ENCODE data around the gene LSAMP.
A peak's percentile ranks its signal among the peaks of the same experiment; 100 is the strongest.

LSAMP gene

GRCh38 chr3:116429479-116430269 lies 15.6 kb downstream of the LSAMP start:
- DNase-seq, result no peak

GRCh38 chr3:116426036-116426435 lies 19.3 kb downstream of the LSAMP start:
- DNase-seq, result no peak

- no peak for DNase-seq
Measured at GRCh38 chr3:116425126-116425525, 20.2 kb downstream of the LSAMP start.

- DNase-seq, result no peak
Measured at GRCh38 chr3:116423945-116424344, 21.3 kb downstream of the LSAMP start.

- DNase-seq, result peak; percentile 88
Measured at GRCh38 chr3:116423374-116423773, 21.9 kb downstream of the LSAMP start.

GRCh38 chr3:116417151-116417550 lies 28.1 kb downstream of the LSAMP start:
- peak; percentile 37 for DNase-seq

- no peak for DNase-seq
Measured at GRCh38 chr3:116413319-116413718, 32.0 kb downstream of the LSAMP start.

GRCh38 chr3:116408473-116408872 lies 36.8 kb downstream of the LSAMP start:
- DNase-seq, result no peak

GRCh38 chr3:116405231-116405630 lies 40.1 kb downstream of the LSAMP start:
- DNase-seq, result peak; percentile 67

GRCh38 chr3:116399701-116400226 lies 45.5 kb downstream of the LSAMP start:
- no peak for DNase-seq

GRCh38 chr3:116394365-116394764 lies 50.9 kb downstream of the LSAMP start:
- DNase-seq, result peak; percentile 99

- DNase-seq, result no peak
Measured at GRCh38 chr3:116393199-116393598, 52.1 kb downstream of the LSAMP start.

GRCh38 chr3:116392291-116392690 lies 53.0 kb downstream of the LSAMP start:
- DNase-seq, result no peak

- DNase-seq, result no peak
Measured at GRCh38 chr3:116391296-116392201, 53.7 kb downstream of the LSAMP start.

- DNase-seq, result no peak
Measured at GRCh38 chr3:116390318-116390717, 55.0 kb downstream of the LSAMP start.

GRCh38 chr3:116388867-116389385 lies 56.4 kb downstream of the LSAMP start:
- peak; percentile 100 for DNase-seq

GRCh38 chr3:116386168-116386567 lies 59.1 kb downstream of the LSAMP start:
- DNase-seq, result no peak

GRCh38 chr3:116384717-116385116 lies 60.6 kb downstream of the LSAMP start:
- DNase-seq, result peak; percentile 81

- DNase-seq, result no peak
Measured at GRCh38 chr3:116378077-116378476, 67.2 kb downstream of the LSAMP start.

- DNase-seq, result no peak
Measured at GRCh38 chr3:116374901-116375300, 70.4 kb downstream of the LSAMP start.

- DNase-seq, result no peak
Measured at GRCh38 chr3:116367761-116368395, 77.4 kb downstream of the LSAMP start.

GRCh38 chr3:116356056-116356455 lies 89.2 kb downstream of the LSAMP start:
- DNase-seq, result no peak

- DNase-seq, result no peak
Measured at GRCh38 chr3:116354382-116354781, 90.9 kb downstream of the LSAMP start.

All from NCI-H2171 treated with DMSO at 0.1 percent for 48 hours (cell line).